PC-3 (cell line): ENCODE measurements around the gene RBM33. TPM values are rescaled to one million over a fixed set of nuclear protein-coding genes. Genes with fewer than 3 reads are reported as not detected.

Source experiments
- ATAC-seq: fragments of 200-7000 bp; cut with Tn5 transposase; 2 replicates; pipeline ENCODE4 v1.9.1; 2020; ENCODE audit warnings: mild to moderate bottlenecking, moderate library complexity
- BruUV-seq: library from RNA; stranded (reverse); fragments of 400-500 nt; replicated peaks from 2 replicates; lab custom pipeline; 2021; lab: Mats Ljungman, UMichigan
- CTCF ChIA-PET: fragments of 300-600 bp; sonication (Branson Sonifier 250); formaldehyde crosslinking; loops from one replicate; lab custom pipeline; 2022; ENCODE audit warnings: antibody characterized with exemption; lab: Charles Lee
- POLR2A ChIA-PET: fragments of 300-600 bp; sonication (Branson Sonifier 250); formaldehyde crosslinking; loops from one replicate; lab custom pipeline; 2022; ENCODE audit warnings: antibody characterized with exemption; ENCODE audit not compliant: unreplicated experiment; lab: Charles Lee
- DNase-seq: peaks from one replicate; pipeline ENCODE4 v3.0.0-alpha.2; 2015
- H2AFZ ChIP-seq: fragments of 300-600 bp; sonication (generic); 2 replicates; pipeline ENCODE4 v1.6.0; 2016; ENCODE audit warnings: antibody characterized with exemption, low read length
- H3F3A ChIP-seq: fragments of 300-600 bp; sonication (generic); one replicate; pipeline ENCODE4 v1.6.0; 2017; ENCODE audit warnings: antibody characterized with exemption, low read length, control low read depth, mild to moderate bottlenecking; ENCODE audit not compliant: unreplicated experiment
- H3K27ac ChIP-seq: fragments of 300-600 bp; sonication (generic); 2 replicates; pipeline ENCODE4 v1.5.1; 2016; ENCODE audit warnings: mild to moderate bottlenecking, low read length
- H3K27me3 ChIP-seq: fragments of 300-600 bp; sonication (generic); 2 replicates; pipeline ENCODE4 v1.6.1; 2016; ENCODE audit warnings: low read length, mixed read lengths
- H3K36me3 ChIP-seq: fragments of 300-600 bp; sonication (generic); 2 replicates; pipeline ENCODE4 v1.6.1; 2016; ENCODE audit warnings: low read depth, mixed run types, low read length, mixed read lengths
- H3K4me1 ChIP-seq: fragments of 300-600 bp; sonication (generic); 2 replicates; pipeline ENCODE4 v1.5.1; 2016; ENCODE audit warnings: low read length; ENCODE audit not compliant: insufficient read depth
- H3K4me2 ChIP-seq: fragments of 300-600 bp; sonication (generic); 2 replicates; pipeline ENCODE4 v1.6.0; 2016; ENCODE audit warnings: low read length
- H3K4me3 ChIP-seq: fragments of 300-600 bp; sonication (generic); 2 replicates; pipeline ENCODE4 v1.5.1; 2016; ENCODE audit warnings: mild to moderate bottlenecking, low read length, mixed read lengths
- H3K79me2 ChIP-seq: fragments of 300-600 bp; sonication (generic); 2 replicates; pipeline ENCODE4 v1.6.1; 2017; ENCODE audit warnings: low read length, mixed read lengths
- H3K9ac ChIP-seq: fragments of 300-600 bp; sonication (generic); 2 replicates; pipeline ENCODE4 v1.6.0; 2016; ENCODE audit warnings: mild to moderate bottlenecking, low read length
- H3K9me2 ChIP-seq: fragments of 300-600 bp; sonication (generic); replicated peaks from 2 replicates; pipeline ENCODE4 v1.6.1; 2016; ENCODE audit warnings: mixed run types, low read length, mixed read lengths
- H3K9me3 ChIP-seq: fragments of 300-600 bp; sonication (generic); 2 replicates; pipeline ENCODE4 v1.6.1; 2016; ENCODE audit warnings: low read length, mixed read lengths
- H4K20me1 ChIP-seq: fragments of 300-600 bp; sonication (generic); 2 replicates; pipeline ENCODE4 v1.6.1; 2016; ENCODE audit warnings: low read length, mixed read lengths
- CTCF ChIP-seq: fragments of 300-600 bp; sonication (generic); conservative IDR thresholded peaks from 2 replicates; pipeline ENCODE4 v1.5.1; 2017; ENCODE audit warnings: antibody characterized with exemption, low read depth, mild to moderate bottlenecking, low read length
- EZH2 ChIP-seq: fragments of 300-600 bp; sonication (generic); IDR thresholded peaks from one replicate; pipeline ENCODE4 v1.6.1; 2017; ENCODE audit warnings: antibody characterized with exemption, mild to moderate bottlenecking, low read length; ENCODE audit not compliant: unreplicated experiment
- EZH2phosphoT487 ChIP-seq: fragments of 300-600 bp; sonication (generic); IDR thresholded peaks from 2 replicates; pipeline ENCODE4 v1.6.1; 2018; ENCODE audit warnings: mild to moderate bottlenecking, antibody characterized with exemption, low read length, borderline replicate concordance
- intact Hi-C: fragments of 100-400 bp; cut with micrococcal nuclease; formaldehyde crosslinking; loops from 2 replicates; pipeline ENCODE4 v1.9.0; 2023
- total RNA-seq: library from RNA; depleted of rRNA; stranded (reverse); fragments of >200 nt; gene quantifications from 2 replicates; pipeline ENCODE4 v1.2.3, GENCODE V29; 2014

RBM33 gene
- total RNA-seq, 1 experiment from 2014 or later = 25.3 TPM

- DNase-seq (no peak), ATAC-seq (no peak)
- ChIA-PET CTCF (no interaction called here), POLR2A (no interaction called here)
- Histone ChIP-seq H3F3A (no peaks in the 10 kb centered on the region), H3K4me1 (no peaks in the 10 kb centered on the region), H2AFZ (no peak overlapping the region), H3K4me2 (no peak overlapping the region), H3K36me3 (no peaks in the 10 kb centered on the region), H3K27ac (no peak overlapping the region), H3K27me3 (peaks cover 40% of the 10 kb centered on the region), H3K79me2 (no peaks in the 10 kb centered on the region), H3K9me3 (no peaks in the 10 kb centered on the region), H3K9ac (no peak overlapping the region), H3K9me2 (no peaks in the 10 kb centered on the region), H4K20me1 (no peaks in the 10 kb centered on the region), H3K4me3 (no peak overlapping the region)
- intact Hi-C loops = no loop called here
- TF ChIP-seq CTCF (no peak), EZH2phosphoT487 (no peak), EZH2 (no peak)
- no TSS peak for BruUV-seq
Measured at GRCh38 chr7:155621418-155621980, 23.0 kb upstream of the RBM33 start.

DNA sequence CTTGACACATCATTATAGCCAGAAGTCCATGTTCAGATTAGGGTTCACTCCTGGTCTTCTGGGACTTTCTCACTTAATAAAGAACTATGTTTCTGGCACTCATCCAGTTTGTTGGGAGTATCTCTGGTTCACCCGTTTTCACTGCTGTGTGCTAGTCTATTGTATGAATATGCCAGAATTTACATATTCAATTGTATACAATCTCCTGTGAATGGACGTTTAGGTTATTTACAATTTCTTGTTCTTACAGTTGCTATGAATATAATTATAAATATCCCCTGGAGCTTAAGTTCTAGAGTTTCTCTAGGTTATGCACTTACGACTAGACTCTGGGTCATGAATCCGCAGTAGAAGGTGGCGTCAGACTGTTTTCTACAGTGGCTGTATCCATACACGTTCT lies 20.0 kb upstream of the RBM33 start:
- H3K36me3 ChIP-seq = no peaks in the 10 kb centered on the region
- CTCF ChIA-PET = no interaction called here
- no peak overlapping the region for H3K4me3 ChIP-seq
- H4K20me1 ChIP-seq = no peaks in the 10 kb centered on the region
- DNase-seq = no peak
- no peak for ATAC-seq
- no peaks in the 10 kb centered on the region for H3K79me2 ChIP-seq
- no peaks in the 10 kb centered on the region for H3K9me2 ChIP-seq
- intact Hi-C loops = no loop called here
- TF ChIP-seq EZH2phosphoT487 (no peak), CTCF (no peak), EZH2 (no peak)
- no peak overlapping the region for H2AFZ ChIP-seq
- no peak overlapping the region for H3K4me2 ChIP-seq
- no TSS peak for BruUV-seq
- peaks cover 7% of the 10 kb centered on the region for H3K9me3 ChIP-seq
- POLR2A ChIA-PET = no interaction called here
- peaks cover 32% of the 10 kb centered on the region for H3K27me3 ChIP-seq
- no peak overlapping the region for H3K27ac ChIP-seq
- no peaks in the 10 kb centered on the region for H3F3A ChIP-seq
- H3K4me1 ChIP-seq = no peaks in the 10 kb centered on the region
- H3K9ac ChIP-seq = no peak overlapping the region

GRCh38 chr7:155625557-155625956 lies 18.9 kb upstream of the RBM33 start:
- no peaks in the 10 kb centered on the region for H3K79me2 ChIP-seq
- H3K36me3 ChIP-seq = no peaks in the 10 kb centered on the region
- TF ChIP-seq CTCF (no peak), EZH2 (no peak), EZH2phosphoT487 (no peak)
- no peak overlapping the region for H3K9ac ChIP-seq
- H3K4me2 ChIP-seq = no peak overlapping the region
- no TSS peak for BruUV-seq
- H3K4me3 ChIP-seq = no peak overlapping the region
- H3F3A ChIP-seq = no peaks in the 10 kb centered on the region
- no peak overlapping the region for H2AFZ ChIP-seq
- peaks cover 24% of the 10 kb centered on the region for H3K27me3 ChIP-seq
- ChIA-PET CTCF (no interaction called here), POLR2A (interaction anchor here (0.6 kb wide), 1 partner anchor 337 kb away, joined by 5 read pairs; no protein-coding TSS in a partner anchor)
- no peaks in the 10 kb centered on the region for H4K20me1 ChIP-seq
- no peaks in the 10 kb centered on the region for H3K9me2 ChIP-seq
- H3K9me3 ChIP-seq = peaks cover 7% of the 10 kb centered on the region
- ATAC-seq (no peak), DNase-seq (no peak)
- H3K27ac ChIP-seq = no peak overlapping the region
- intact Hi-C loops = no loop called here
- H3K4me1 ChIP-seq = no peaks in the 10 kb centered on the region
